Activated T-helper 1 cell treated with anti-CD3 and anti-CD28 coated beads, Interleukin-12 subunit alpha, Interleukin-12 subunit beta, Interleukin-2, Interleukin-4 antibody, amounts not matched to agents 30 ng/mL and 10 ng/mL and 1 ng/mL, durations not matched to agents 14 hours and 24 hours and 36 hours (primary cell): ENCODE data around the gene RNF157. TPM values are rescaled to one million over a fixed set of nuclear protein-coding genes. Genes with fewer than 3 reads are reported as not detected.

ENCODE experiments used
- total RNA-seq: library from RNA; stranded (reverse); gene quantifications from 2 replicates; pipeline ENCODE4 v1.2.3, GENCODE V29; 2022

RNF157 gene
- total RNA-seq, 1 donor from 2014 or later: 51.7 TPM

Other genes with a start within 250 kb of the RNF157 start
- 4.9 and 5.3 TPM in 2 replicates for gene CDK3, start 239.6 kb downstream of the RNF157 start, total RNA-seq
- 0.02 and 0.05 TPM in 2 replicates for gene EVPL, start 213.2 kb downstream of the RNF157 start, total RNA-seq
- 177 and 184 TPM in 2 replicates for gene SRP68, start 168.0 kb downstream of the RNF157 start, total RNA-seq
- gene GALR2, start 165.7 kb downstream of the RNF157 start, total RNA-seq: 3.6 and 3.7 TPM in 2 replicates
- gene ZACN, start 161.3 kb downstream of the RNF157 start, total RNA-seq: 2.7 and 2.9 TPM in 2 replicates
- 108 and 116 TPM in 2 replicates for gene EXOC7, start 136.7 kb downstream of the RNF157 start, total RNA-seq
- gene FOXJ1, start 99.2 kb downstream of the RNF157 start, total RNA-seq: 0.10 TPM in 1 of 2 replicates, not detected in the other
- 206 and 217 TPM in 2 replicates for gene UBALD2, start 24.9 kb upstream of the RNF157 start, total RNA-seq
- gene QRICH2, start 67.8 kb upstream of the RNF157 start, total RNA-seq: 2.7 and 3.3 TPM in 2 replicates
- gene PRPSAP1, start 113.4 kb upstream of the RNF157 start, total RNA-seq: 41.2 and 44.0 TPM in 2 replicates
- 16.5 and 17.8 TPM in 2 replicates for gene SPHK1, start 144.1 kb upstream of the RNF157 start, total RNA-seq
- gene UBE2O, start 212.7 kb upstream of the RNF157 start, total RNA-seq: 44.9 and 45.1 TPM in 2 replicates
- not detected in 2 replicates for gene AANAT, start 227.1 kb upstream of the RNF157 start, total RNA-seq